GM23338 (cell line): ENCODE results near the gene GOLGA1. TPM values are rescaled to one million over a fixed set of nuclear protein-coding genes. Genes with fewer than 3 reads are reported as not detected.

Experiments
- ATAC-seq: fragments of 200-7000 bp; cut with Tn5 transposase; 3 replicates; pipeline ENCODE4 v1.9.1; 2020
- DNase-seq: peaks from one replicate; pipeline ENCODE4 v3.0.0-alpha.2; 2015; ENCODE audit warnings: low spot score
- H2AFZ ChIP-seq: fragments of 200-600 bp; sonication (generic); 2 replicates; pipeline ENCODE4 v1.8.0; 2016; ENCODE audit warnings: antibody characterized with exemption, mild to moderate bottlenecking, moderate library complexity
- H3F3A ChIP-seq: fragments of 200-600 bp; sonication (generic); replicated peaks from 2 replicates; pipeline ENCODE4 v1.8.0; 2017; ENCODE audit warnings: antibody characterized with exemption, mixed run types, low read depth
- H3K27ac ChIP-seq: fragments of 200-600 bp; sonication (generic); 2 replicates; pipeline ENCODE4 v1.6.1; 2016; ENCODE audit warnings: low read depth
- H3K27me3 ChIP-seq: fragments of 200-600 bp; sonication (generic); 2 replicates; pipeline ENCODE4 v1.8.0; 2016; ENCODE audit warnings: mild to moderate bottlenecking, mixed run types, moderate library complexity; ENCODE audit not compliant: insufficient read depth
- H3K36me3 ChIP-seq: fragments of 200-600 bp; sonication (generic); 2 replicates; pipeline ENCODE4 v1.8.0; 2016; ENCODE audit warnings: mild to moderate bottlenecking; ENCODE audit not compliant: insufficient read depth
- H3K4me1 ChIP-seq: fragments of 200-600 bp; sonication (generic); 2 replicates; pipeline ENCODE4 v1.8.0; 2016; ENCODE audit warnings: mild to moderate bottlenecking, moderate library complexity; ENCODE audit not compliant: insufficient read depth
- H3K4me2 ChIP-seq: fragments of 200-600 bp; sonication (generic); 2 replicates; pipeline ENCODE4 v1.7.1; 2017; ENCODE audit warnings: mixed run types
- H3K4me3 ChIP-seq: fragments of 200-600 bp; sonication (generic); 2 replicates; pipeline ENCODE4 v1.6.1; 2016; ENCODE audit warnings: mixed run types
- H3K79me2 ChIP-seq: fragments of 200-600 bp; sonication (generic); replicated peaks from 2 replicates; pipeline ENCODE4 v1.8.0; 2017; ENCODE audit warnings: mild to moderate bottlenecking; ENCODE audit not compliant: insufficient read depth
- H3K9me2 ChIP-seq: fragments of 200-600 bp; sonication (generic); 2 replicates; pipeline ENCODE4 v1.8.0; 2017; ENCODE audit not compliant: insufficient read depth
- H4K20me1 ChIP-seq: fragments of 200-600 bp; sonication (generic); replicated peaks from 2 replicates; pipeline ENCODE4 v1.8.0; 2017; ENCODE audit warnings: mild to moderate bottlenecking; ENCODE audit not compliant: insufficient read depth
- H3K27ac Mint-ChIP-seq: 2 replicates; pipeline ENCODE4 v1.8.0; 2020; ENCODE audit warnings: inconsistent platforms, mild to moderate bottlenecking, moderate library complexity, mixed read lengths
- H3K27me3 Mint-ChIP-seq: 3 replicates; pipeline ENCODE4 v1.8.0; 2022; ENCODE audit warnings: low read depth, mild to moderate bottlenecking, moderate library complexity, mixed read lengths, inconsistent platforms; ENCODE audit not compliant: insufficient read depth, poor library complexity
- H3K36me3 Mint-ChIP-seq: 3 replicates; pipeline ENCODE4 v1.8.0; 2021; ENCODE audit warnings: low read depth, mild to moderate bottlenecking, inconsistent platforms, moderate library complexity, mixed read lengths
- H3K4me1 Mint-ChIP-seq: 3 replicates; pipeline ENCODE4 v1.8.0; 2020; ENCODE audit warnings: mild to moderate bottlenecking, inconsistent platforms, mixed read lengths
- H3K4me3 Mint-ChIP-seq: 3 replicates; pipeline ENCODE4 v1.8.0; 2021; ENCODE audit warnings: moderate library complexity, mild to moderate bottlenecking, inconsistent platforms, mixed read lengths
- H3K9me3 Mint-ChIP-seq: 3 replicates; pipeline ENCODE4 v1.8.0; 2020; ENCODE audit warnings: moderate library complexity, mild to moderate bottlenecking, inconsistent platforms, mixed read lengths
- EZH2 ChIP-seq: fragments of 200-600 bp; sonication (generic); IDR thresholded peaks from one replicate; pipeline ENCODE4 v1.8.0; 2017; ENCODE audit warnings: antibody characterized with exemption, mild to moderate bottlenecking, low read depth; ENCODE audit not compliant: unreplicated experiment
- JUNB ChIP-seq: IDR thresholded peaks from one replicate; pipeline ENCODE4 v1.6.1; 2016; ENCODE audit warnings: antibody characterized with exemption; ENCODE audit not compliant: unreplicated experiment
- STAT1 ChIP-seq: IDR thresholded peaks from one replicate; pipeline ENCODE4 v1.6.1; 2016; ENCODE audit warnings: antibody characterized with exemption; ENCODE audit not compliant: unreplicated experiment
- ZNF114 ChIP-seq: fragments of 250-450 bp; sonication (Bioruptor Pico); IDR thresholded peaks from 2 replicates; pipeline ENCODE4 v1.5.0; 2020; ENCODE audit warnings: mild to moderate bottlenecking, moderate library complexity
- ZNF331 ChIP-seq: fragments of 250-450 bp; sonication (Bioruptor Pico); IDR thresholded peaks from 2 replicates; pipeline ENCODE4 v1.5.0; 2020; ENCODE audit warnings: low read depth, mild to moderate bottlenecking, moderate library complexity
- polyA plus RNA-seq: library from polyadenylated mRNA; unstranded; fragments of >200 nt; fragmentation: Nextera tagmentation; extraction: Ambion mirVana; gene quantifications from 2 replicates; pipeline ENCODE4 v1.2.1, GENCODE V29; 2016
- total RNA-seq: library from RNA; depleted of rRNA; stranded (reverse); fragments of >200 nt; shearing (Covaris generic); gene quantifications from 2 replicates; pipeline ENCODE4 v1.2.3, GENCODE V29; 2014
- TF ChIP-seq, protein P1 (sequence below), 2 experiments: fragments of 200-600 bp in 1 of 2; sonication (generic) in 1 of 2; conservative IDR thresholded peaks; 2 replicates each; pipeline versions ENCODE4 v1.5.1 to v1.6.1; 2016 to 2017; ENCODE audit warnings: antibody characterized with exemption in 2 of 2, low read depth in 2 of 2, mild to moderate bottlenecking in 2 of 2, moderate library complexity in 1 of 2
- TF ChIP-seq, protein P2 (sequence below): IDR thresholded peaks from 2 replicates; pipeline ENCODE4 v1.6.1; 2016; ENCODE audit warnings: antibody characterized with exemption

The GOLGA1 gene
- total and polyA plus RNA-seq, 2 experiments from 2014 or later = 6.1 to 8.0 TPM

DNA sequence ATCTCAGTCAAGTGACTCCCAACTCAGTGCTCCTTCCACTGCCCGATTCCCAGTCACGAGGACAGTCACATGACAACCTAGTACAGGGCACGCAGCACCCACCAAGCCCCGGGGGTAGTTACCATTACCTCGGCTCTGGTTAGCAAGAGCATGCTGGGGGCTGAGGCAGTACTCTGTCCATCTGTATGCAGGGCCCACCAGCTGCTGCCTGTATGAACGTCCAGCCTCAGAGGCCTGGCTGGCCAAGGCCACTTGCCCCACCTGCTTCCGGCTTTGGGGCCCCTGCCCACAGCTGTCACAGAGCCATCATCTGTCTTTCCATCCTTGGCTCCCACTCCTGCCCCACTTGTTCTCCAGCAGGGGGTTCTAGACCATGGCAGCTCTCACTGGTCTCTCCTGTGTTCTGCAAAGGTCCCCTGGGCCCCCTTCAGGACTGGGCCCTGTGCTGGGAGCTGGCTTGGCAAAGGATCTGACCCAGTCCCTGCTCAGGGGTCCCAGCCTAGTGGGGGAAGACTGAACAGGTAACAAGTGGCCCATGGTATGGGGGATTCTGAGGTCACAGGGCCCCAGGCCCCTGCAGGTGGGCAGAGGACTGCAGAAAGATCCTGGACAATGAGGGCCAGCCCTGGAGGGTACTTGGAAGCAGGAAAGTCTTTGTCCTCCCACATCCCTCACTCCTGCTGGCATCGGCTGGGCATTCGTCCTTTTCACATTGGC is 82.4 kb downstream of the GOLGA1 start:
- Mint-ChIP-seq H3K36me3 (peaks cover 52% of the 10 kb centered on the region), H3K27ac (no peak overlapping the region), H3K4me1 (peaks cover 23% of the 10 kb centered on the region), H3K4me3 (peak overlapping the region; percentile 9; the same call in 1 of the 3 replicates), H3K9me3 (peaks cover 3% of the 10 kb centered on the region; the same call in 1 of the 3 replicates), H3K27me3 (peaks cover 34% of the 10 kb centered on the region)
- Histone ChIP-seq H3K79me2 (peaks cover 32% of the 10 kb centered on the region), H3F3A (peaks cover 58% of the 10 kb centered on the region), H3K27me3 (no peaks in the 10 kb centered on the region), H3K27ac (peak overlapping the region; percentile 66; the same call in 1 of the 2 replicates), H3K4me1 (peaks cover 17% of the 10 kb centered on the region), H3K4me3 (no peak overlapping the region), H3K36me3 (peaks cover 32% of the 10 kb centered on the region), H2AFZ (no peak overlapping the region), H3K9me2 (no peaks in the 10 kb centered on the region), H3K4me2 (peak overlapping the region; percentile 99; the same call in 1 of the 2 replicates), H4K20me1 (peaks cover 36% of the 10 kb centered on the region)
- DNase-seq (no peak), ATAC-seq (no peak)
- TF ChIP-seq ZNF114 = no peak
- TF ChIP-seq, protein P1, sequence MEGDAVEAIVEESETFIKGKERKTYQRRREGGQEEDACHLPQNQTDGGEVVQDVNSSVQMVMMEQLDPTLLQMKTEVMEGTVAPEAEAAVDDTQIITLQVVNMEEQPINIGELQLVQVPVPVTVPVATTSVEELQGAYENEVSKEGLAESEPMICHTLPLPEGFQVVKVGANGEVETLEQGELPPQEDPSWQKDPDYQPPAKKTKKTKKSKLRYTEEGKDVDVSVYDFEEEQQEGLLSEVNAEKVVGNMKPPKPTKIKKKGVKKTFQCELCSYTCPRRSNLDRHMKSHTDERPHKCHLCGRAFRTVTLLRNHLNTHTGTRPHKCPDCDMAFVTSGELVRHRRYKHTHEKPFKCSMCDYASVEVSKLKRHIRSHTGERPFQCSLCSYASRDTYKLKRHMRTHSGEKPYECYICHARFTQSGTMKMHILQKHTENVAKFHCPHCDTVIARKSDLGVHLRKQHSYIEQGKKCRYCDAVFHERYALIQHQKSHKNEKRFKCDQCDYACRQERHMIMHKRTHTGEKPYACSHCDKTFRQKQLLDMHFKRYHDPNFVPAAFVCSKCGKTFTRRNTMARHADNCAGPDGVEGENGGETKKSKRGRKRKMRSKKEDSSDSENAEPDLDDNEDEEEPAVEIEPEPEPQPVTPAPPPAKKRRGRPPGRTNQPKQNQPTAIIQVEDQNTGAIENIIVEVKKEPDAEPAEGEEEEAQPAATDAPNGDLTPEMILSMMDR (conservative IDR thresholded peaks at IDR 0.05; ENCODE audit: low read depth in 2 of 2) = no peak
- no peak for TF ChIP-seq ZNF331 (CRISPR knock-in tag)
- no peak for TF ChIP-seq STAT1
- TF ChIP-seq JUNB = no peak
- TF ChIP-seq, protein P2, sequence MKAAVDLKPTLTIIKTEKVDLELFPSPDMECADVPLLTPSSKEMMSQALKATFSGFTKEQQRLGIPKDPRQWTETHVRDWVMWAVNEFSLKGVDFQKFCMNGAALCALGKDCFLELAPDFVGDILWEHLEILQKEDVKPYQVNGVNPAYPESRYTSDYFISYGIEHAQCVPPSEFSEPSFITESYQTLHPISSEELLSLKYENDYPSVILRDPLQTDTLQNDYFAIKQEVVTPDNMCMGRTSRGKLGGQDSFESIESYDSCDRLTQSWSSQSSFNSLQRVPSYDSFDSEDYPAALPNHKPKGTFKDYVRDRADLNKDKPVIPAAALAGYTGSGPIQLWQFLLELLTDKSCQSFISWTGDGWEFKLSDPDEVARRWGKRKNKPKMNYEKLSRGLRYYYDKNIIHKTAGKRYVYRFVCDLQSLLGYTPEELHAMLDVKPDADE = no peak

DNA sequence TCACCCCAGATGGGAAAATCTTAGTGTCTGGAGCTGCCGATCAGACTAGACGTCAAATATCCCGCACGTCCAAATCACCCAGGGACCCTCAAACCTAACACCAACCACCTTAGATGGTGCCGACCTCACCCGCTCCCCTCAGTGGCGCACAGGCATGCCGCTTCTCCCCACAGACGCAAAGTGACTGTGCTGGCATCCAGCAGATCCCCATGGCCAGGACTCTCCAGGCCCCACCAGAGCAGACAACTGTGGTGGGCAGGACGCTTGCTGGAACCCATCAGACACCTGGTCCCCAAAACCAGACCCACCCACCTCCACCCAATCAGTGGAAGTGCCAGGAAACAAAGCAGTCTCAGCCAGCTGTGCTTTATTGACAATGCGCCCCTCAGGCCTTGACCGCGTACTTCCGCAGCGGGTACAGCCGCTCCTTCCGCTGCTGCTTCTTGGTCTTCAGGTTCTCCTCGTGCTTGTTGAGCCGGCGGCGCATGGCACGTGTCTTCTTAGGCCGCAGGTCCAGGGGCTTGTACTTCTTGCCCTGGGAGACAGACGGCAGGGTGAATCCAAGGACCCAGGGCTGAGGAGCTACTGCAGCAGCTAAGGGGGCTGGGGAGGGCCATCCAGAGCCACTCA is 83.2 kb downstream of the GOLGA1 start:
- Histone ChIP-seq H3K9me2 (no peaks in the 10 kb centered on the region), H3K4me3 (no peak overlapping the region), H3K4me2 (no peak overlapping the region), H3K4me1 (peaks cover 17% of the 10 kb centered on the region), H3F3A (peaks cover 57% of the 10 kb centered on the region), H3K36me3 (peaks cover 32% of the 10 kb centered on the region), H3K27me3 (no peaks in the 10 kb centered on the region), H2AFZ (no peak overlapping the region), H3K27ac (0 out of 2 replicates have a peak overlapping the region, but pooled peaks have one; percentile 72), H3K79me2 (peaks cover 32% of the 10 kb centered on the region), H4K20me1 (peaks cover 36% of the 10 kb centered on the region)
- Mint-ChIP-seq H3K4me3 (peak overlapping the region; percentile 12; the same call in 1 of the 3 replicates), H3K27me3 (peaks cover 34% of the 10 kb centered on the region), H3K36me3 (peaks cover 52% of the 10 kb centered on the region), H3K27ac (peak overlapping the region; percentile 36; the same call in 1 of the 2 replicates), H3K9me3 (peaks cover 3% of the 10 kb centered on the region; the same call in 1 of the 3 replicates), H3K4me1 (peaks cover 22% of the 10 kb centered on the region)
- no peak for TF ChIP-seq EZH2
- no peak for TF ChIP-seq ZNF331 (CRISPR knock-in tag)
- ATAC-seq = no peak
- DNase-seq = no peak
